Measurements from ENCODE around the gene CEP112. TPM values are rescaled to one million over a fixed set of nuclear protein-coding genes. Genes with fewer than 3 reads are reported as not detected.

CEP112 gene
- total RNA-seq, 4 donors from 2014 or later: 1.1 to 12.9 (median 9.1) TPM

- 90 to 93% methylated on average over 2 of the region's 2 CpGs for WGBS, 2 donors (ENCODE audit: low coverage in 1 of 2)
- in situ Hi-C loops (cut with MboI; ENCODE audit: low pct_ligation_motif_present in 1 of 4, low pct_unique_long_range_greater_than_20kb in 1 of 4, low sequenced_read_pairs in 3 of 4): no loop called here
Measured at GRCh38 chr17:65966072-65966695, 225.7 kb downstream of the CEP112 start.

DNA sequence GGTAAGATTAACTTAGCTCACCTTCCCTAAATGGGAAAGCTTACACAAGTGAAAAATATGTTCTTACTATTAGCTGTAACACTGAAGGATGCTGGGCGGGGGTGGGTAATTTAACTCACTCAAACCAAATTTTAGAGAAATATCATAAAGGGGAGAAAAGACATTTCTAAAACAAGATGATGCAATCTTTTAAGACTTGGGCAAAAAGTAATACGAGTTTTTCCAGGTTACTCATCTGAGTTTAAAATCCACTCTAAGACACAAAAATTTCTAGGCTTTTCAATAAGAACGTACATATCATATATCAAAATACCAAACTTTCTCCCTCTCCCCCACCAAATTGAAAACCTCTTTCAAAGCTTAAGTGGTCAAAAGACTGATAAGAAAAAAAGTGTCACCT, 228.8 kb downstream of the CEP112 start:
- Histone ChIP-seq H3K9me3 (peaks cover 0 to 5% of the 10 kb centered on the region in 2 donors), H3K4me3 (no peak overlapping the region), H3K4me1 (no peaks in the 10 kb centered on the region), H3K27me3 (no peaks in the 10 kb centered on the region), H3K27ac (no peak overlapping the region), H3K36me3 (no peaks in the 10 kb centered on the region)
- TF ChIP-seq, protein P1, sequence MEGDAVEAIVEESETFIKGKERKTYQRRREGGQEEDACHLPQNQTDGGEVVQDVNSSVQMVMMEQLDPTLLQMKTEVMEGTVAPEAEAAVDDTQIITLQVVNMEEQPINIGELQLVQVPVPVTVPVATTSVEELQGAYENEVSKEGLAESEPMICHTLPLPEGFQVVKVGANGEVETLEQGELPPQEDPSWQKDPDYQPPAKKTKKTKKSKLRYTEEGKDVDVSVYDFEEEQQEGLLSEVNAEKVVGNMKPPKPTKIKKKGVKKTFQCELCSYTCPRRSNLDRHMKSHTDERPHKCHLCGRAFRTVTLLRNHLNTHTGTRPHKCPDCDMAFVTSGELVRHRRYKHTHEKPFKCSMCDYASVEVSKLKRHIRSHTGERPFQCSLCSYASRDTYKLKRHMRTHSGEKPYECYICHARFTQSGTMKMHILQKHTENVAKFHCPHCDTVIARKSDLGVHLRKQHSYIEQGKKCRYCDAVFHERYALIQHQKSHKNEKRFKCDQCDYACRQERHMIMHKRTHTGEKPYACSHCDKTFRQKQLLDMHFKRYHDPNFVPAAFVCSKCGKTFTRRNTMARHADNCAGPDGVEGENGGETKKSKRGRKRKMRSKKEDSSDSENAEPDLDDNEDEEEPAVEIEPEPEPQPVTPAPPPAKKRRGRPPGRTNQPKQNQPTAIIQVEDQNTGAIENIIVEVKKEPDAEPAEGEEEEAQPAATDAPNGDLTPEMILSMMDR (IDR thresholded peaks at IDR 0.05): no peak
- TF ChIP-seq EP300 (IDR thresholded peaks at IDR 0.05; ENCODE audit: low read depth) (no peak), POLR2AphosphoS5 (IDR thresholded peaks at IDR 0.05) (no peak), POLR2A (IDR thresholded peaks at IDR 0.05) (no peak)
- in situ Hi-C loops (cut with MboI; ENCODE audit: low pct_ligation_motif_present in 1 of 4, low pct_unique_long_range_greater_than_20kb in 1 of 4, low sequenced_read_pairs in 3 of 4): no loop called here
- 93 to 100% methylated on average over 3 of the region's 3 CpGs for WGBS, 2 donors (ENCODE audit: low coverage in 1 of 2)
- DNase-seq: no peak
- intact Hi-C loops (cut with DNase I; ENCODE audit: low total_unique reads): no loop called here

More at GRCh38 chr17:65966072-65966695, 225.7 kb downstream of the CEP112 start:
- intact Hi-C loops (cut with DNase I; ENCODE audit: low total_unique reads): no loop called here
- Histone ChIP-seq H3K36me3 (no peaks in the 10 kb centered on the region), H3K27me3 (no peaks in the 10 kb centered on the region), H3K4me1 (no peaks in the 10 kb centered on the region), H3K4me3 (no peak overlapping the region), H3K9me3 (no peaks in the 10 kb centered on the region), H3K27ac (no peak overlapping the region)
- no peak for TF ChIP-seq EP300 (IDR thresholded peaks at IDR 0.05; ENCODE audit: low read depth)
- no peak for TF ChIP-seq POLR2AphosphoS5 (IDR thresholded peaks at IDR 0.05)
- TF ChIP-seq, protein P1 (IDR thresholded peaks at IDR 0.05): no peak
- TF ChIP-seq POLR2A (IDR thresholded peaks at IDR 0.05): no peak
- DNase-seq: no peak

- 96% methylated on average over 3 of the region's 3 CpGs; no CpG with 5 or more reads in 1 of the 2 donors for WGBS, 2 donors (ENCODE audit: low coverage in 1 of 2)
- H3K36me3 ChIP-seq: no peaks in the 10 kb centered on the region
- H3K9me3 ChIP-seq: peaks cover 0 to 5% of the 10 kb centered on the region in 2 donors
- H3K27me3 ChIP-seq: no peaks in the 10 kb centered on the region
- intact Hi-C loops (cut with DNase I; ENCODE audit: low total_unique reads): no loop called here
- in situ Hi-C loops (cut with MboI; ENCODE audit: low pct_ligation_motif_present in 1 of 4, low pct_unique_long_range_greater_than_20kb in 1 of 4, low sequenced_read_pairs in 3 of 4): no loop called here
- H3K4me3 ChIP-seq: no peak overlapping the region
- H3K27ac ChIP-seq: no peak overlapping the region
- no peak for DNase-seq
- no peaks in the 10 kb centered on the region for H3K4me1 ChIP-seq
- TF ChIP-seq POLR2AphosphoS5 (IDR thresholded peaks at IDR 0.05) (no peak), POLR2A (IDR thresholded peaks at IDR 0.05) (no peak), EP300 (IDR thresholded peaks at IDR 0.05; ENCODE audit: low read depth) (no peak)
- TF ChIP-seq, protein P1 (IDR thresholded peaks at IDR 0.05): no peak
Measured at GRCh38 chr17:65959630-65960029, 232.3 kb downstream of the CEP112 start.

GRCh38 chr17:65956814-65957213, 235.1 kb downstream of the CEP112 start:
- 91 to 100% methylated on average over 1 of the region's 1 CpG for whole genome bisulfite sequencing, 2 donors (ENCODE audit: low coverage in 1 of 2)
- no peak for DNase-seq
- no peaks in the 10 kb centered on the region for H3K36me3 ChIP-seq
- H3K27me3 ChIP-seq: no peaks in the 10 kb centered on the region
- H3K4me3 ChIP-seq: no peak overlapping the region
- TF ChIP-seq POLR2A (IDR thresholded peaks at IDR 0.05) (no peak), EP300 (IDR thresholded peaks at IDR 0.05; ENCODE audit: low read depth) (no peak), POLR2AphosphoS5 (IDR thresholded peaks at IDR 0.05) (no peak)
- TF ChIP-seq, protein P1 (IDR thresholded peaks at IDR 0.05): no peak
- intact Hi-C loops (cut with DNase I; ENCODE audit: low total_unique reads): no loop called here
- in situ Hi-C loops (cut with MboI; ENCODE audit: low pct_ligation_motif_present in 1 of 4, low pct_unique_long_range_greater_than_20kb in 1 of 4, low sequenced_read_pairs in 3 of 4): no loop called here
- H3K4me1 ChIP-seq: no peaks in the 10 kb centered on the region
- peaks cover 0 to 5% of the 10 kb centered on the region in 2 donors for H3K9me3 ChIP-seq
- H3K27ac ChIP-seq: no peak overlapping the region
